Stimulated activated CD8-positive, alpha-beta memory T cell treated with anti-CD3 and anti-CD28 coated beads, Interleukin-2, amount 100 ng/mL, for 48 hours (primary cell): ENCODE results near the gene SLC30A7.
A peak's percentile ranks its signal among the peaks of the same experiment; 100 is the strongest.

Source experiments
- DNase-seq, 2 donors: peaks; one replicate each; pipeline ENCODE4 v3.0.0-alpha.2; 2020; ENCODE audit warnings: low read depth in 2 of 2

The SLC30A7 gene

GRCh38 chr1:100979631-100980030, 83.7 kb downstream of the SLC30A7 start:
- DNase-seq, result no peak

DNA sequence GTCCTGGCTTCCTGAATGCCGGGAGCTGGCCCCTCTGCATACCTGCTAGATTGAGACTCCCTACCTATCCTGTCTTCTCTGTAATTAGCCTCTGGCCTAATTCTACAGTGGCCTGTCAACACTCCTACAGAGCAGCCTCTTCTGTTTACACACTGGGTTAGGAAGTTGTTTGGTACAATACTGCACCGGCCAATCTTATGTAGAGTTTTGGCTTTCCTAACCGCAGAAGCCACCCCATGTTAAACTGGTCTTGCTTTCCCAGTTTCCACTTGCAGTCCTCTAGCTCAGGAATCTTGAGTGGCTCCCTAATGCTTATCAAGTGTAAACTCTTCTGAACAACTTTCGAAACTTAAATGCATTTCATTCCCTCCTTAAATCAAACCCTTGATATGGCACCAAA, 86.9 kb downstream of the SLC30A7 start:
- no peak for DNase-seq

DNA sequence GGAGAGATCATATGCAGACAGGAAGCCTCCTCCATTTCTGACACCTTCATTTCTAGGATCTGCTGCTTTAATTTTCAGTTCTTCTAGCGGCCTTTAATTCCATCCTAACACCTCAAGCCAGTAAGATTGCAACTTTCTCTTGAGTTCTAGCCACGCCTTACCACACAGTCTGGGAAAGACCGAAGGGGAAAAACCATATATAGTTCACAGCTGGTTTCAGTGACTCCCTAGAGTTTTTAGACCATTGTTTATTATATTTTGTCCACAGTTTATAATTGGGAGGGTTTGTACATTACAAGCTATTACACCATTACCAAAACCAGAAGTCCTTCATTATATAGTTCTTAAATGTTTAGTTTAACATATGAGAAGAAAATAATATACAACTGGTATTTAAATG, 92.2 kb downstream of the SLC30A7 start:
- no peak for DNase-seq

DNA sequence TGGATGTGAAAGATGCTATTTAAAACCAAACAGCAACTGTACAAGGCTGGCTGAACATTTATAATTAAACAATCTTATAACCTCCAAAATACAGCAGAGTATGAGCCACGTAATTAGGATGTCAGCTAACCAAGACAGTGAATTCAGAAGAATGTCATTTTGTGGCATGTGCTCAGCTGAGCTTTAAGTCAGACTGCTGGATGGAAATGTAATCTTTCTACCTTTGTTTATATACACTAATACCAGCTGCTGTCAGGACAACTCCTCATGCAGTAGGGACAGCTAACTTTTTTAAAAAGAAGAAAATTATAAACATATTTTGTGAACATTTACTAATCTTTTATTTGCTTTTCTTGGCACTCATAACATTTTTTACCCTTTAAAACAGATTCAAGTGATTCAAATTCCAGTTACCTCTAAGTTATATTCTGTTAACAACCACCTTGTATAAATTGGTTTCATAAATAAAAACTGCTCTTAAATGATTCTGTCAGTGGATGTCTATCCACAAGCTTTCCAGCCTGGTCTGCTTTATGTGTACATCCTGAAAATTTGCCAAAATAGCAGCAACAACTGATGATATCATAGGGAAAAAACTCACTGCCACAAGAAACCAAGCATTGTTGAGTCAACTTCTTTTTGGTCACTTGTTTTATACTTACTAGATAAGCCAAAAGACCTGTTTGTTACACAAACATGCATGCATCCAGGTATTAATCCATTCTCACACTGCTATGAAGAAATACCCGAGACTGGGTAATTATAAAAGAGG, 93.6 kb downstream of the SLC30A7 start:
- DNase-seq, result no peak

- no peak for DNase-seq
Observed at GRCh38 chr1:100995198-100995988, 99.5 kb downstream of the SLC30A7 start.

DNA sequence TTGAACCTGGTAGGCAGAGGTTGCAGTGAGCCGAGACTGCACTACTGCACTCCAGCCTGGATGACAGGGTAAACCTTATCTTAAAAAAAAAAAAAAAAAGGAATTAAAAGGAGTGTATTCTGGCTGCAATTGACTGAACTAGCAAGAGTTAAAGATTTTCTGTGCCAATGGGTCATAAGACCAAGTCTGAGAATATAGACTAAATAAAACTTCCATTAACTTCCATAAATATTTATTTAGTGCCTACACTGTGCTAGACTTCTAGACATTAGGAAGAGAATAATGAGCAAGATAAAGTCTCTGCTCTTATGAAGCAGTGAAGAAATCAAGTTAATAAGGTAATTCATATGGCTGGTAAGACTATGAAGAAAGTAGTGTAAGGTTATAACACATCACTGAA, 102.5 kb downstream of the SLC30A7 start:
- no peak for DNase-seq

- DNase-seq, result no peak
Observed at GRCh38 chr1:101000131-101000873, 104.4 kb downstream of the SLC30A7 start.

DNA sequence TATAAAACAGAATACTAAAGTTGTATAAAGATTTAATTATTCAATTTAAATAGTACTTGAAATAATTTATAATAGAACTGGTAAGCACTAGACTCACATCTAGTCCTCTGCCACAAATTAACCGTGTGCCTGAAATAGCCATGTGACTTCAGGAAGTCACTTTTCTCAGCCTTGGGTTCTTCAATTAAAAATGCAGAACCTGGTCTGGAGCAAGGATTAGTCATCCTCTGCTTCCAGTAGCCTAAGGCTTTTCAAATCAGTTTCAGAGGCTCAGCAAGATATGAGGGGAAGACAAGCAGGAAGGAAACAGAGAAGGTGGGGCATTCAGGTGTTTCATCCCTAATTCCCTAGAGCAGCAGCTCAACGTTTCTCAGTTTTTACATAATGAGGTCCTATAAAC, 106.7 kb downstream of the SLC30A7 start:
- no peak for DNase-seq

- DNase-seq, result no peak
Observed at GRCh38 chr1:101003012-101003650, 107.2 kb downstream of the SLC30A7 start.

DNA sequence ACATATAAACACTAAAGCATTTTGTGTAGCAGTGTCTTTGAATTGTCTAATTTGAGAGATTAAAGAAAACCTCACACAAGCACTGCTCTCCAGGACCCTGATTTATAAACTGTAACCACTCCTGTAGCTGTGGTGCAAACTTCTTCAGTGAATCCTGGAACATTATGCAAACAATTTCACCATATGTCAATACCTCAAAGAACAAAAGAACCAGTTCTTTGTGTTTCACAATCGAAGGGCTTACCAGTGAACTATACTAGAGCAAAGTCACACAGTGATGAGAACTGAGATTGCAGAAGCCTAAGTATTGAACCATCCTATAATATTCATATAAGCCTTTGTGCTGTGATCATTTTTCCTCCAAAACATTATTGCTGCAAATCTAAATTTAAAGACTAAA, 108.2 kb downstream of the SLC30A7 start:
- DNase-seq, result no peak

- no peak for DNase-seq
Observed at GRCh38 chr1:101004670-101005069, 108.8 kb downstream of the SLC30A7 start.

- no peak for DNase-seq
Observed at GRCh38 chr1:101005183-101005582, 109.3 kb downstream of the SLC30A7 start.

- DNase-seq, result no peak
Observed at GRCh38 chr1:101005871-101006270, 110.0 kb downstream of the SLC30A7 start.

- no peak for DNase-seq
Observed at GRCh38 chr1:101006553-101006952, 110.7 kb downstream of the SLC30A7 start.

GRCh38 chr1:101008229-101008834, 112.4 kb downstream of the SLC30A7 start:
- no peak for DNase-seq

DNA sequence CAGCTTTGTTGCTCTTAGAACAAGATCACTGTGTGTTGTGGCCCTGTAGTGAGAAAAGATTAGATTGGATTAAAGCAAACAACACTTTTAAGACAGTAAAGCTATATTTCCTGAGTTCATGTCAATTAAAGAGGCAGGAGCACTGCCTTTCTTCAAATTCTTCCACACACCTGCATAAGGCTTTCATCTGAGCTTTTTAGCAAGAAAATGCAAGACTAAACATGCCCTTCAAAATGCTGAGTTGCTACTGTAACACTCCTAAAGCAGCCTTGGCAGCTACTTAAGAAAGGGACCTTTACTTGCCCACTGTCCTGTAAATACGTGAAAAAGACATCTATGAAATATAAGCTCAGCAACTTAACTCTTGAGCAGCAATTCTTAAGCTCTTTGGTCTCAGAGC, 117.9 kb downstream of the SLC30A7 start:
- DNase-seq, result no peak

GRCh38 chr1:101017448-101017847, 121.6 kb downstream of the SLC30A7 start:
- DNase-seq, result no peak

DNA sequence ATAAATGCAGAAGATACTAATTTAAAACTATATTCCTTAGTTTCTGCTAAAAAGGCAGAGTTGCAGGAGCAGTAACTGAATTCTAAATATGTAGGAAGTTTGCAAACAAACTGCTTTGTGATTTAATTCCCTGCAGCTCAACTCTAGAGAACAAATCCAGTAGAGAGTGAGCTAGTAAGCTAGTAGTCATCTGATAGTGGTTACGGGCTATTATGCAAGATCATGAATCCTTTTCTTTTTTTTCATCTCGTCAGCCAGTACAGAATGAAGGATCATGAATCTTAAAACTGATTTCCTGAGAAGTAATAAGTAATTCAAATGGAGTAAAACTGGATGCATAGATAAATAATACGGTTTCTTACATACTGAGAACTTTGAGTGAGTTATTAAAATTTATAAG, 126.4 kb downstream of the SLC30A7 start:
- DNase-seq, result no peak

- DNase-seq, result no peak
Observed at GRCh38 chr1:101025283-101025656, 129.4 kb downstream of the SLC30A7 start.

DNA sequence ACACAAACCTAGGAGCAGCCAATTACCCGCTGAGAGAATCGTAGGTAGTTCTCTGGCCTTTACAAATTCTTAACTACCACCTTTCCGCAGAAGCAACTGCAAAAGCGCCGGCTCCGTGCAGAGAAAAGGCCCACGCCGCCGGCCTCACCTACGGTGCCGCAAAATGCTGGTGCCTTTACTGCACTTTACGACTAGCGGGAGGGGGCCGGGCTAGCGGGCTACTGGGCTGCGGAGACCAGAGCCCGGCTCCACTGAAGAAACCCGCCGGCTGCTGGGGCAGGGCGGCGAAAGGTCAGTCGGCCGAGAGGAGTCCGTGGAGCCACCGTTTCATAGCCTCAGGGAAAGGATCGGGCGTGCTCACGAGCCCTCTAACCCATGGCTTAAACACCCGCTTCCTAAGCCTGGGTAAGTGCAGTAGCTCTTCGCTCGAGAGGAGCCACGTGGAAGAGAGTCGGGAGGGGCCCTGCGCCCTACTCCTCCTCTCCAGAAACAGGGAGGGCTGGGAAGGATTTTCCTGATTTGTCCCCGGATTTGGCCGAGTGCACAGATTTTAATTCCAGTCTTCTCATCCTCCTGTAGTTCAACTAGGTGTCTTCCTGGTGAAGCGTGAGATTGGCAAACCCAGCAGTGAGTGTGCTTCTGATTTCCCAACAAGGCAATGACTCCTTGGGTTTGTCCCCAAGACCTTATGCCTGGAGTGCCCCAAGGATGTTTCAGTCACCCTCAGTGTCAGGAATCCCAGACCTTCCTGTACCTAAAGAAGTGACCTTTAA, 130.0 kb downstream of the SLC30A7 start, which contains the start of gene DPH5:
Gene DPH5 (minus strand): TSS at position 128 of the 773 bp plus-strand sequence. CDS start 341 bp downstream, outside the sequence.
- DNase-seq, result peak; percentile 85

DNA sequence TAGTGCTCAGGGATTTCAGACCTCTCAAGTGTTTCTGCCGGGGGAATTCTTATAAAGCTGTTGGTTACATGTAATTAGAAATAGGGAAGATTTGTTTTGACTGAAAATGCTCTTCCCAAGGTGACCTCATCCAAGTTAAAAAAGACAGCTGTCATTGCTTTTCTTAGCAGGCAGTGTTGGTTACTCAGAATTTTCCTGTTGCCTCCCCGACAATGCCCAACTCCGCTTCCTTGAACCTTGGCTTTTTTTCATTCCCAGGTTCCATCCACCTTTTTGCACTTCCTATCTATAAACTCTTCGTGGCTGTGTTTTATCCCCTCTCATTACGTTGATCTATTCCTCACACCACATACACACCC, 130.5 kb downstream of the SLC30A7 start:
- DNase-seq, result no peak
